ENCODE measurements around the gene OSBPL8.

The OSBPL8 gene

GRCh38 chr12:76545486-76545885 lies 14.1 kb downstream of the OSBPL8 start:
- DNase-seq (ENCODE audit: insufficient read length, low spot score) (no peak), FAIRE-seq (no peak)
- TF ChIP-seq SPI1 (IDR thresholded peaks at IDR 0.05; ENCODE audit: low read depth, low read length) = no peak

DNA sequence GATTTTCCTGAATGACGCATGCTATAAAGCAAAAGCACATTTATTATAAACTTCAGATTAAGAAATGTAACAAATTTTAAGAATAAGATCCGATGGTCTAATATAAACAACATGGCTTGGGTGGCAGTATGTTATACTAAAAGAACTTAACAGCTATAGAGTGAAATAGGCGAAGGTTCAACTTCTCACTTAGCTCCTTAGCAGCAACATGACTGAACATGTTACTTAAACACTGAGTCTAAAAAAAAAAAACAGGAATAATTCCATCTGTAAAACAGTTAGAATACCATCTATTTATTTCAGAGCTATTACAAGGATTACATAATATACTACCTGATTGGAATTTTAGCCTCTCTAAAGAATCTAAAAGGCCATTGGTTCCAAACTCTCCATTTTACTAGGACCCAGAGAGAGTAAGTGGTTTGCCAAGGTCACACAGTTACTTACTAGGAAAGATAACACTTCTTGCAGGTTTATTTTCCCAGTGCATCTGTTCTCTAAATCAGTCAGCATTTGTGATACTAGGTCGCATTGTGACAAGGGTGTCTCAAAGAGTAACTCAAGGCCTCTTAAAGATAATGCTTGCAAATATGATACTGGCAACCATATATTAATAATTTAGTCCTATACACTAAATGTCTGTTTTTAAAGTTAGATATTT lies 14.8 kb downstream of the OSBPL8 start:
- FAIRE-seq (no peak), DNase-seq (ENCODE audit: insufficient read length, low spot score) (no peak)
- no peak for TF ChIP-seq POLR2AphosphoS5 (IDR thresholded peaks at IDR 0.05; ENCODE audit: low read depth, low read length)
- TF ChIP-seq POU2F2 (IDR thresholded peaks at IDR 0.05; ENCODE audit: low read depth, low read length) = no peak
- no peak for TF ChIP-seq TAF1 (IDR thresholded peaks at IDR 0.05; ENCODE audit: low read depth, low read length)
- no peak for TF ChIP-seq PAX5 (IDR thresholded peaks at IDR 0.05; ENCODE audit: insufficient read depth, low read length, severe bottlenecking)
- TF ChIP-seq SPI1 (IDR thresholded peaks at IDR 0.05; ENCODE audit: low read depth, low read length) = no peak
- no peak for TF ChIP-seq POLR2A (IDR thresholded peaks at IDR 0.05; ENCODE audit: low read depth, low read length)

- TF ChIP-seq POU2F2 (IDR thresholded peaks at IDR 0.05; ENCODE audit: low read depth, low read length) (no peak), POLR2A (IDR thresholded peaks at IDR 0.05; ENCODE audit: low read depth, low read length) (no peak), POLR2AphosphoS5 (IDR thresholded peaks at IDR 0.05; ENCODE audit: low read depth, low read length) (no peak), TAF1 (IDR thresholded peaks at IDR 0.05; ENCODE audit: low read depth, low read length) (no peak), PAX5 (IDR thresholded peaks at IDR 0.05; ENCODE audit: insufficient read depth, low read length, severe bottlenecking) (no peak), SPI1 (IDR thresholded peaks at IDR 0.05; ENCODE audit: low read depth, low read length) (no peak)
- FAIRE-seq = no peak
- DNase-seq (ENCODE audit: insufficient read length, low spot score) = no peak
These were observed 15.7 kb downstream of the OSBPL8 start for GRCh38 chr12:76543813-76544347.

DNA sequence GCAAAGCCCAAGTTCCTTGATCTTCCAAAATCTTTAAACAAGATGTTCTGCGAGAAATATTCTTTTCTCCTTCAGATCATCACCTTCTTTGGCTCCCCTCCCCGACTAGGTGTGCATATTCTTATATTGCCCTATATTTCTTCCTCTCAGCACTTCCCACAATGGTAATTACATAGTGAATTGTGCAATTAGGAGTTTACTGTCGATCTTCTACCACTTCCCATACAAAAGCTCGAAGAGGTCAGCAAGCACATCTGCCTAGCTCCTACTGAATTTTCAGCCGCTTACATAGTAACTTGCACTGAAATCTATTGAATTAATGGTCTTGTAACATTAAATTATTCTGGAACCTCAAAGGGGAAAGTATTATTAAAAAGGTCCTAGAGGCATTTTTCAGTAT lies 16.7 kb downstream of the OSBPL8 start:
- TF ChIP-seq TAF1 (IDR thresholded peaks at IDR 0.05; ENCODE audit: low read depth, low read length) = no peak
- no peak for TF ChIP-seq SPI1 (IDR thresholded peaks at IDR 0.05; ENCODE audit: low read depth, low read length)
- no peak for TF ChIP-seq POLR2AphosphoS5 (IDR thresholded peaks at IDR 0.05; ENCODE audit: low read depth, low read length)
- TF ChIP-seq PAX5 (IDR thresholded peaks at IDR 0.05; ENCODE audit: insufficient read depth, low read length, severe bottlenecking) = no peak
- no peak for TF ChIP-seq POLR2A (IDR thresholded peaks at IDR 0.05; ENCODE audit: low read depth, low read length)
- TF ChIP-seq POU2F2 (IDR thresholded peaks at IDR 0.05; ENCODE audit: low read depth, low read length) = no peak
- DNase-seq (ENCODE audit: insufficient read length, low spot score) (no peak), FAIRE-seq (no peak)

DNA sequence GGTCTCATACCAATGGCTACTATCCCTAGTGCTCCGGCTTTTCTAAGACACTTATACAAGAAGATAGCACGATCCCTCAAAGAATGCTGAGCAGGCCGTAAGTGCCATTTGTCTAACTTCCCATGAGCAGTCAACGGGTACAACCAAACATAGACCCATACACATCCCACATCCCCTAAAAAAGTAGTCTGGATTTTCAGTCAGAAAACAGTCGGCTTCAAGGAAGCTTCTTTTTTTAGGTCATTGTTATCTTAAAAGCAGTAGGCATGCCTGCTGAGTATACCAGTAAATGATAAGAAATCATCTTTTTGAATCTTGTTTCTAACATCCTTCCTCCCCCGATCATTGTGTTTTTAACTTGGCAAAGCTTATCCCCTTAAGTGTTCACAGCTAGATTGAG lies 19.8 kb downstream of the OSBPL8 start:
- TF ChIP-seq POLR2AphosphoS5 (IDR thresholded peaks at IDR 0.05; ENCODE audit: low read depth, low read length) (no peak), SPI1 (IDR thresholded peaks at IDR 0.05; ENCODE audit: low read depth, low read length) (no peak), POU2F2 (IDR thresholded peaks at IDR 0.05; ENCODE audit: low read depth, low read length) (no peak), TAF1 (IDR thresholded peaks at IDR 0.05; ENCODE audit: low read depth, low read length) (no peak), PAX5 (IDR thresholded peaks at IDR 0.05; ENCODE audit: insufficient read depth, low read length, severe bottlenecking) (no peak), POLR2A (IDR thresholded peaks at IDR 0.05; ENCODE audit: low read depth, low read length) (no peak)
- DNase-seq (ENCODE audit: insufficient read length, low spot score) (no peak), FAIRE-seq (no peak)

DNA sequence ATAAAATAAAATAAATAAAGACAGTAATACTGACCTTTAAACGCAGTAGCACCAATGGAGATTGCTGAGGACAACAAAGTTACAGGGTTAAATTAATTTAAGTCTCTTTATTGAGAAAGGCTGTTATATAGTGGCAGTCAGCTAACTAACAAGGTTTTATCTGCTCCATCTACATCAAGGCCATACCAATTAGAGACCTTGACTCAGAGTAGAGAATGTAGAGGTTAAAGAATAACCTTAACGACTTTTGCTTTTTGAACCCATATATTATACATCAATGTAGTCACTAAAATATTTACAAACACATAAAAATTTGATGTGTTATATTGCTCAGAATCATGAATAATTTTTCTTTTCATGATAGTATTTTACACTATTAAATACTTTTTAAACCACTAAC lies 21.6 kb downstream of the OSBPL8 start:
- DNase-seq (ENCODE audit: insufficient read length, low spot score) (no peak), FAIRE-seq (no peak)
- TF ChIP-seq SPI1 (IDR thresholded peaks at IDR 0.05; ENCODE audit: low read depth, low read length) (no peak), POLR2AphosphoS5 (IDR thresholded peaks at IDR 0.05; ENCODE audit: low read depth, low read length) (no peak), POU2F2 (IDR thresholded peaks at IDR 0.05; ENCODE audit: low read depth, low read length) (no peak), TAF1 (IDR thresholded peaks at IDR 0.05; ENCODE audit: low read depth, low read length) (no peak), POLR2A (IDR thresholded peaks at IDR 0.05; ENCODE audit: low read depth, low read length) (no peak), PAX5 (IDR thresholded peaks at IDR 0.05; ENCODE audit: insufficient read depth, low read length, severe bottlenecking) (no peak)

GRCh38 chr12:76536546-76536945 lies 23.0 kb downstream of the OSBPL8 start:
- TF ChIP-seq SPI1 (IDR thresholded peaks at IDR 0.05; ENCODE audit: low read depth, low read length) (no peak), POLR2A (IDR thresholded peaks at IDR 0.05; ENCODE audit: low read depth, low read length) (no peak), PAX5 (IDR thresholded peaks at IDR 0.05; ENCODE audit: insufficient read depth, low read length, severe bottlenecking) (no peak), POU2F2 (IDR thresholded peaks at IDR 0.05; ENCODE audit: low read depth, low read length) (no peak), POLR2AphosphoS5 (IDR thresholded peaks at IDR 0.05; ENCODE audit: low read depth, low read length) (no peak), TAF1 (IDR thresholded peaks at IDR 0.05; ENCODE audit: low read depth, low read length) (no peak)
- FAIRE-seq (no peak), DNase-seq (ENCODE audit: insufficient read length, low spot score) (no peak)

GRCh38 chr12:76535170-76535569 lies 24.4 kb downstream of the OSBPL8 start:
- no peak for FAIRE-seq
- TF ChIP-seq PAX5 (IDR thresholded peaks at IDR 0.05; ENCODE audit: insufficient read depth, low read length, severe bottlenecking) (no peak), POU2F2 (IDR thresholded peaks at IDR 0.05; ENCODE audit: low read depth, low read length) (no peak), TAF1 (IDR thresholded peaks at IDR 0.05; ENCODE audit: low read depth, low read length) (no peak), POLR2AphosphoS5 (IDR thresholded peaks at IDR 0.05; ENCODE audit: low read depth, low read length) (no peak), POLR2A (IDR thresholded peaks at IDR 0.05; ENCODE audit: low read depth, low read length) (no peak), SPI1 (IDR thresholded peaks at IDR 0.05; ENCODE audit: low read depth, low read length) (no peak)

DNA sequence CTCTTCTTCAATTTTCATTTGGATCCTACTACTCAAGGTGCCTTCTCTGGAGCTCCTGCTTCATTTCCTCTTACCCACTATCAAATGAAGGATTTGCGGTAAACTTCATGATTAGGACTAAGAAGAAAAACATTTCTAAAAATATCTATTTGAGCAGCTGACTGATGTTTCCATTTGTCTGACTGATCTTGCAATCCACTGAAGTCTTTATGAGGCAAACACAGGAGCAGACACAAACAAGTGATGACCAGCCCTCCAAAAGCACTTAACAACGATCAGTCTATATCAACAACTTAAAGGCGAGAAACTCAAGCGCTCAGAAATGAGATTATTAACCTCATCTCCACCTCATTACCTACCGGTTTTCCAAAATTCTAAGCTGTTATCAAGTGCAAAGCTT lies 26.2 kb downstream of the OSBPL8 start:
- no peak for DNase-seq (ENCODE audit: insufficient read length, low spot score)
- FAIRE-seq = no peak
- TF ChIP-seq TAF1 (IDR thresholded peaks at IDR 0.05; ENCODE audit: low read depth, low read length) (no peak), POU2F2 (IDR thresholded peaks at IDR 0.05; ENCODE audit: low read depth, low read length) (no peak), POLR2AphosphoS5 (IDR thresholded peaks at IDR 0.05; ENCODE audit: low read depth, low read length) (no peak), POLR2A (IDR thresholded peaks at IDR 0.05; ENCODE audit: low read depth, low read length) (no peak), SPI1 (IDR thresholded peaks at IDR 0.05; ENCODE audit: low read depth, low read length) (no peak), PAX5 (IDR thresholded peaks at IDR 0.05; ENCODE audit: insufficient read depth, low read length, severe bottlenecking) (no peak)

More at GRCh38 chr12:76535170-76535569, 24.4 kb downstream of the OSBPL8 start:
- no peak for DNase-seq (ENCODE audit: insufficient read length, low spot score)

- DNase-seq (ENCODE audit: insufficient read length, low spot score) = no peak
- no peak for TF ChIP-seq POLR2A (IDR thresholded peaks at IDR 0.05; ENCODE audit: low read depth, low read length)
- TF ChIP-seq POU2F2 (IDR thresholded peaks at IDR 0.05; ENCODE audit: low read depth, low read length) = no peak
- TF ChIP-seq POLR2AphosphoS5 (IDR thresholded peaks at IDR 0.05; ENCODE audit: low read depth, low read length) = no peak
- TF ChIP-seq TAF1 (IDR thresholded peaks at IDR 0.05; ENCODE audit: low read depth, low read length) = no peak
- TF ChIP-seq PAX5 (IDR thresholded peaks at IDR 0.05; ENCODE audit: insufficient read depth, low read length, severe bottlenecking) = no peak
- no peak for TF ChIP-seq SPI1 (IDR thresholded peaks at IDR 0.05; ENCODE audit: low read depth, low read length)
- no peak for FAIRE-seq
These were observed 27.1 kb downstream of the OSBPL8 start for GRCh38 chr12:76532520-76532919.

All from GM12891 (cell line).